Left ventricle myocardium inferior (tissue), 1 donor: Measurements from ENCODE around the gene PACSIN1. TPM values are rescaled to one million over a fixed set of nuclear protein-coding genes. Genes with fewer than 3 reads are reported as not detected.

ENCODE experiments used
- DNase-seq: peaks from one replicate; pipeline ENCODE4 v3.0.0-alpha.2; 2020
- H3K27ac ChIP-seq: fragments of 200-600 bp; replicated peaks from 2 replicates; pipeline ENCODE4 v1.8.0; 2021
- H3K27me3 ChIP-seq: fragments of 200-600 bp; 2 replicates; pipeline ENCODE4 v1.8.0; 2021; ENCODE audit warnings: low read depth
- H3K36me3 ChIP-seq: fragments of 200-600 bp; 2 replicates; pipeline ENCODE4 v1.8.0; 2021
- H3K4me1 ChIP-seq: fragments of 200-600 bp; 2 replicates; pipeline ENCODE4 v1.8.0; 2021
- H3K4me3 ChIP-seq: fragments of 200-600 bp; 2 replicates; pipeline ENCODE4 v1.8.0; 2021; ENCODE audit warnings: mild to moderate bottlenecking, moderate library complexity
- H3K9me3 ChIP-seq: fragments of 200-600 bp; replicated peaks from 2 replicates; pipeline ENCODE4 v1.8.0; 2021
- CTCF ChIP-seq: fragments of 200-600 bp; IDR thresholded peaks from 2 replicates; pipeline ENCODE4 v1.8.0; 2021; ENCODE audit warnings: antibody characterized with exemption, mild to moderate bottlenecking, borderline replicate concordance
- intact Hi-C: fragments of 100-400 bp; cut with micrococcal nuclease; formaldehyde crosslinking; loops from one replicate; pipeline ENCODE4 v1.11.0; 2022
- total RNA-seq: library from RNA; stranded (reverse); fragmentation: NEBNext Ultra II Directional; extraction: Animal tissue kit (Norgen Biotek cat#: 25700); gene quantifications from one replicate; pipeline ENCODE4 v1.2.1, GENCODE V29; 2021
- donor health status: DM: no; HTN: yes; CAD: no; lungs with severe emphysema.

The PACSIN1 gene
- total RNA-seq, 1 donor from 2014 or later, result 15.2 TPM

- Histone ChIP-seq H3K36me3 (peaks cover 16% of the 10 kb centered on the region), H3K4me1 (peaks cover 28% of the 10 kb centered on the region), H3K4me3 (no peak overlapping the region), H3K27ac (no peak overlapping the region), H3K9me3 (no peaks in the 10 kb centered on the region), H3K27me3 (no peaks in the 10 kb centered on the region)
- intact Hi-C loops, result no loop called here
- DNase-seq, result no peak
- TF ChIP-seq CTCF, result no peak
Measured at GRCh38 chr6:34583861-34584604, 118.2 kb downstream of the PACSIN1 start.

- Histone ChIP-seq H3K36me3 (peaks cover 22% of the 10 kb centered on the region), H3K27me3 (no peaks in the 10 kb centered on the region), H3K27ac (no peak overlapping the region), H3K9me3 (no peaks in the 10 kb centered on the region), H3K4me1 (peaks cover 28% of the 10 kb centered on the region), H3K4me3 (no peak overlapping the region)
- DNase-seq, result no peak
- intact Hi-C loops, result no loop called here
- TF ChIP-seq CTCF, result no peak
Measured at GRCh38 chr6:34584694-34585093, 118.8 kb downstream of the PACSIN1 start.

Other genes starting within 250 kb of the PACSIN1 start
- 46.7 TPM for gene HMGA1, start 229.2 kb upstream of the PACSIN1 start, total RNA-seq
- 27.1 TPM for gene SMIM29, start 217.1 kb upstream of the PACSIN1 start, total RNA-seq
- gene NUDT3, start 73.4 kb upstream of the PACSIN1 start, total RNA-seq, result 50.1 TPM
- gene RPS10, start 40.0 kb upstream of the PACSIN1 start, total RNA-seq, result 678 TPM
- 0.11 TPM for gene SPDEF, start 90.3 kb downstream of the PACSIN1 start, total RNA-seq
- gene ILRUN, start 230.7 kb downstream of the PACSIN1 start, total RNA-seq, result 132 TPM